NCI-H2107 (cell line): ENCODE data around the gene TEAD1.

Experiments used
- DNase-seq: peaks from one replicate; lab custom pipeline; 2025; lab: John Stamatoyannopoulos, UW

TEAD1 gene

GRCh38 chr11:12943311-12943710 lies 269.1 kb downstream of the TEAD1 start:
- no peak for DNase-seq

- no peak for DNase-seq
These were observed 270.7 kb downstream of the TEAD1 start for GRCh38 chr11:12944889-12945288.

DNA sequence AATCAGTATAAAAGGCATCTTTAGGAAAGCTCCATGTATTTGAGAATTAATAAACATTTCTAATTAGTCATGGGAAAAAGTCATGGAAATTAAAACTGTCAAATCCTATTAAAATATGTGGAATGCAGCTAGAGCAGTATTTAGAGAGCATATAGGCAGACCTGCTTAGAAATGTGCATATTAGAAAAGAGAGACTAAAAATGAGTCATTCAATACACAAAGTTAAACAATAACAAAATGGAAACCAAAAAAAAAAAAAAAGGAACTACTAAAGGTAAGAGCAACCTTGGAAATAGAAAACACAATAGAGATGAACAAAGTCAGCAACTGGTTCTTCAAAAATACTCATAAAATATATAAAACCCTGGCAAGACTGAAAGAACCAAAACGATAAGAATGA lies 275.2 kb downstream of the TEAD1 start:
- no peak for DNase-seq

GRCh38 chr11:12950670-12951069 lies 276.4 kb downstream of the TEAD1 start:
- no peak for DNase-seq

DNA sequence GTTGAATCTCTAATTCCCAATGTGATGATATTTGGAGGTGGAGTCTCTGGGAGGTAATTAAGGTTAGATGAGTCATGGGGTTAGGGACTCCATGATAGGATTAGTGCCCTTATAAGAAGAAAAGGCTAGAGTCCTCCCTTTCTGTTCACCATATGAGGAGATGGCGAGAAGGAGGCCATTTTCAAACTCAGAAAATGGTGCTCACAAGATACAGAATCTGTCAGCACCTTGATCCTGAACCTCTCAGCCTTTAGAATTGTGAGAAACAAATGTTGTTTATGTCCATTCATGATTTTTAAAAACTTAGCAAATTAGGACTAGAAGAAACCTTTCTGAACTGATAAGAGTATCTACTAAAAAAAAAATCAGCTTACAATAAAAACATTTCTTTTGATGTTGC lies 277.2 kb downstream of the TEAD1 start:
- DNase-seq, result no peak

GRCh38 chr11:12952094-12952493 lies 277.9 kb downstream of the TEAD1 start:
- no peak for DNase-seq

- no peak for DNase-seq
These were observed 284.8 kb downstream of the TEAD1 start for GRCh38 chr11:12958986-12959385.

DNA sequence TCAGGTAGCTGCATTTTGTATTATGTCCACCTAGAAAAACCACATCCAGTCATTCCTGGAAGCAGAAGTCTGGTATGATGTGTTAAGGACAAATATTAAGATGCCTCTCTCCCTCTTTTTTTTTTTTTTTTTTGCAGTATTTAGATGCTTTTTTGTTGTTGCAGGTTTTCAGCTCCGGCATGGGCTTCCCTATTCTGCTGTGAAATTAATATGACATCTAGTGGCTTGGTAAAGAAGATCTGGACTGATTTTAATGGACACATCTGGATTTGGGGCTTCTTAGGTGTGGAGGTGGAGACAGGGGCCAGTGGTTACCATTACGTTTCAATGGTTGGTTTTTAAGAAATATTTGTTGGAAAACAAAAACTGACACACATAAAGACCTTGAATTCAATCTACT lies 287.4 kb downstream of the TEAD1 start:
- no peak for DNase-seq

GRCh38 chr11:12962306-12962705 lies 288.1 kb downstream of the TEAD1 start:
- DNase-seq, result no peak

- DNase-seq, result no peak
These were observed 288.8 kb downstream of the TEAD1 start for GRCh38 chr11:12963051-12963450.

DNA sequence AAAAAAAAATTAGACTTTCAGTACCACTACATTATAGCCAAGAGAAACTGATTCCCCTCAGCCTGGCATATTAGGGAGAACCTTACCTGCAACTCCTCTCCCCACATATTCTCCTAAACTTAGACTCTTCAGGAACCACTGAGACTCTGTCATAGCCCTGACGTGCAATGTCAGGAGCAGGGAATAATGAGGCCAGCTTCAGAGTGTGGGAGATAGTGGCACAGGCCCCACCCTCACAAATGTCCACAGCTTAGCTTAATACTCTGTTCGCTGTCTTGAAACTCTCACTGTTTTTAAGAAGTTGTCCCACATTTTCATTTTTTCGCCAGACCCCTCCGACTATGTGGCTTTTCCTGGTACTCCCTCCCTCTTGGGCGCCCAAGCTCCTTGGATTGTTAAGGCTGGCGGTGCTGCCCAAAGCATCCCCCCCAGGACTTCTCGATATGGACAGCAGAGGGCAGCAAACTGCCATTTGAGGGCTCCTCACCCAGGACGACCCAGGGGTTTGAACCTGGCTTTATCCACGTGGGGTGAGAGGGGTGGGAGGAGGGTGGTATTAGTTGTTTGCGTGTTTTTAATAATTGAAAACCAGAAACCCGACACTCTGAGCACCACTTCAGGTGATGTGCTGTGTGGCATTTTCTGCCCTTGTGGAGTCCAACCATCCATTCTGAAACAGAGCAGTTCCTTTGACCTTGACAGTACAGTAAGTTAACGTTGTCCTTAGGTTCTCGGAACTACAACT lies 289.7 kb downstream of the TEAD1 start:
- peak; percentile 66 for DNase-seq

- DNase-seq, result no peak
These were observed 290.4 kb downstream of the TEAD1 start for GRCh38 chr11:12964650-12965049.

GRCh38 chr11:12966002-12966401 lies 291.8 kb downstream of the TEAD1 start:
- no peak for DNase-seq

DNA sequence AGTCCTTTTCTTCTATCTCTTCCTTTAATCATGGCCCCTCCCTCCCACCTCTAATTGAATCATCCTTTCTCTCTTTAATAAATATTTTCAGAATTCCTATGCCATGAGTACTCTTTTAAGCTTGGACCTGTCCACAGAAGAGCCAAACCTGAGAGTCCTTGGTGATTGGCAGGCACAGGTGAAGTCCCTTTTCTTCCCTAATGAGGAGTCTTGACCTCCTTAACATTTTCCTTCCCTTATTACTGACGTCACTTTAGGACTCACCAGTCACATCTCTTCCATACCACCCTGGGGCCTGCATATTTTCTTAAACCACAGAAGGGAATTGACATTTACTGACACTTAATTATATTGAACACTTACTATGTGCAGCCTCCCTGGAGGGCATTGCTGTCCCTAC lies 293.9 kb downstream of the TEAD1 start:
- DNase-seq, result no peak

- no peak for DNase-seq
These were observed 294.6 kb downstream of the TEAD1 start for GRCh38 chr11:12968826-12969225.

DNA sequence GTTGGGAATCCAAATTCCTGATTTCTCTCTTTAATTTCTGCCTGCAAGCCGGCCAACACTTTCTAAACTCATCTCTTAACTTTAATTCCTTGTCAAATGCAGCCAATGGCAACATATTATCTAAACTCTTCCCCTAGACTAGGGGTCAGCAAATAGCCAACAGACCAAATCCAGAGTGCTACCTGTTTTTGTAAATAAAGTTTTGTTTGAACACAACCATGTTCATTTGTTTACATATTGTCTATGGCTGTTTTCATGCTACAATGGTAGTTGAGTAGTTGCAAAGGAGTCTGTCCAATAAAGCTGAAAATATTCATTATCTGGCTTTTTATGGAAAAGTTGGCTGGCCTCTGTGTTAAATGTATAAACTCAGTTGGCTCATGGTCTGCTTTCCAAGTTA lies 297.7 kb downstream of the TEAD1 start:
- no peak for DNase-seq

DNA sequence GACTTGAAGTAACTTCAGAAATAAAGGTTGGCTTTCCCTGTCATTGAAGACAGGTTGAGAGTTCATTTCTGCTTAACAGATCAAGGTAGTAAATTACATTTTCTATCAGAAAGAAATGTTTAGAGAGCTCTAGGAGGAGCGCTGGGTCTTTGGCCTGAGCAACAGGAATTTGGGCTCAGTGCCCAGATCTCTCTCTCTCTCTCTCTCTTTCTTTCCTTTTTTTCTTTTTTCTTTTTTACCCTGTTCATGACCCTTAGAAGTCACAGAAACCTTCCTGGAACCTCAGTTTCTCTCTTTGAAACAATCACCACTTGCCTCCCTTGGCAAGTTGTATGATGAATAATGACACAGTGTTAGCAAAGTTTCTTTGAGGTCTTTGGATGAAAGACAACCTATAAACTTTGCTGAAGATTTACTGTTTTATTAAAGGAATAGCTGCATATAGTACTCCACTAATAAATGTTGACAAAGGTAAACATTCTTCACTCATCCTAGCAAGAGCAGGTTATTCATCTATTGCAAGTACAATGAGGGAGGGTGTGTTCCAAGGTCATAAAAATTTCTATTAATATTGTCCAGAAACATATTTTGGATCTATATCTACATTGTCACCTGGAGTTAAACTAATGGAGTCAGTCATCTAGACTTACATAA lies 299.4 kb downstream of the TEAD1 start:
- no peak for DNase-seq

GRCh38 chr11:12975195-12975594 lies 301.0 kb downstream of the TEAD1 start:
- DNase-seq, result no peak

DNA sequence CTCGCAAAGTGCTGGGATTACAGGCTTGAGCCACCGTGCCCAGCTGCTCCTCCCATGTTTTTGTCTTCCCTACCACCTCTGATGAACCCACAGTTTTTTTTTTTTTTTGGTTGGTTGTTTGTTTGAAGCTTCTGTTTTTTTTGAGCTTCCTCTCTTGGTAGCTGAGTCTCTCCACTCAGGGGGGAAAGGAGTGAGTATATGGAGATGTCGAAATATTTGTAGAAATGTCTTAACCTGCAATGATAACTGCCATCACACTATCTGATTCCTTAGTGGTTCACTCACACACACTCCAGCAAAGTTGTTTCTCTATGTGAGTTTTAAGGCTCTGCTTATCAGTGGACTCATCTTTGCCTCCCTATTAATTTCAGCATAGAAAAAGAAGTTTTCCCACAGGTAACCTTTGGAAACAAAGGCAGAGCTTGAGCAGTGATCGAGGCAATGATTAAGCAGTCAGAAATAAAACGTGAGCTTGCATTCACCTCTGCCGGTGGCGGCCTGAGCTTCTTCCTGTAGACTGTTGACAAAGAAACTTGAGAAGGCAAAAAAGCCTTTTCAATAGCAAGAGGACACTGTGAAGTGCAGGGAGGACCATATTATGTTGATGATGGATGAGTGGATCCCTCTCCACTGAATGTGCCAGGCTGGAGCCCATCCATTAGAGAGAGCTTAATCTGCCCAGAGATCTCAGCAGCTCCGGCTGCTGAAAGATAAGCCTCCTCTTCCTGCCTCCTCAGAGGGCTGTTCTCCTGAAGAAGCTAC lies 305.9 kb downstream of the TEAD1 start:
- DNase-seq, result peak; percentile 60

DNA sequence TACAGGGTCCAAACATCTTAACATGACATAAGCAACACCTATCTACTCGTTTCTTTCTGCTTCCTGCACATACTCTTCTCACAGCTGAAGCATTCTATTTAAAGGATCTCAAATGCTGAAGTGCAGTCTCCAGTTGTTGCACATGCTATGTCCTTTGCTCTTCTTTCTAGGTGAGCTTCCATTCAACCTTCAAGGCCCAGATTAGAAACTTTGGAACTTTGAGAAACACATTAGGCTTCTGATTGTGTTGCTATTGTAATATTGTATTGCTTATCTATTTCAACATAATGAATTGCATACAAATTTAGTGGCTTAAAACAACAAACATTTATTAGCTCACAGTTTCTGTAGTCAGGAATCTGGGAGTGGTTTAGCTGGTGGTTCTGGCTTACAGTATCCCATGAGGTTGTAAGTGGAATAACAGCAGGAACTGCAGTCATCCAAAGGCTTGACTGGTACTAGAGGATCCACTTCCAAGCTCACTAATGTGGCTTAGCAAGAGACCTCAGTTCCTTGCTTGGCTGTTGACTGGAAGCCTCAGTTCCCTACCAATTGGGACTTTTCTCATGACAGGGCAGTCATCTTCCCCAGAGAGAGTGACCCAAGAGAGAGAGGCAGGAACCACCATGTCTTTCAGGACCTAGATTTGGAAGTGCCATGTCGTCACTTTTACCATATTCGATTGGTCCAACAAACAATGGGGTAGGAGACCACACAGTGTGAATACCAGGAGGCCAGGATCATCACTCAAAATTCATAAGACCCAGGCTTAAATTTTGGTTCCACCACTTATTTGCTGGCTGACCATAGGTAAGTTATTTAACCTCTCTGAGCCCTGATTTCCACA lies 307.7 kb downstream of the TEAD1 start:
- no peak for DNase-seq

DNA sequence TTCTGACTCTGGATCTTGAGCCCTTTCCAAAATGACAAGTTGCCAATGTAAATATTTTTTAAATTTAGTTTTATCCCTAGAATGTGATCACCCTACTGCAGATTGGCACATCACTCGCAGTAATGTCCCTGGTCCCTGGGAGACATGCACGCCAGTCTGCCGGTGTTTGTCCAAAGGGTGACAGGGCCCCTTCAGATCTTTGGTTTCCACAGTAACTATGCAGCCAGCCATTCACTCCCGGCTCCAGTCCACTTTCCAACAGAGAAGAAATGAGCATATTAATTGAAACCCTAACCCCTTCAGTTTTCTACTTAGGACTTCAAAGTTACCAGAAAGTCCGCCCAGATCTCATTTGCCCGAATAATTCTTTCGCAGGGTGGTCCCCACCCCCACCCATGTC lies 309.1 kb downstream of the TEAD1 start:
- no peak for DNase-seq

DNA sequence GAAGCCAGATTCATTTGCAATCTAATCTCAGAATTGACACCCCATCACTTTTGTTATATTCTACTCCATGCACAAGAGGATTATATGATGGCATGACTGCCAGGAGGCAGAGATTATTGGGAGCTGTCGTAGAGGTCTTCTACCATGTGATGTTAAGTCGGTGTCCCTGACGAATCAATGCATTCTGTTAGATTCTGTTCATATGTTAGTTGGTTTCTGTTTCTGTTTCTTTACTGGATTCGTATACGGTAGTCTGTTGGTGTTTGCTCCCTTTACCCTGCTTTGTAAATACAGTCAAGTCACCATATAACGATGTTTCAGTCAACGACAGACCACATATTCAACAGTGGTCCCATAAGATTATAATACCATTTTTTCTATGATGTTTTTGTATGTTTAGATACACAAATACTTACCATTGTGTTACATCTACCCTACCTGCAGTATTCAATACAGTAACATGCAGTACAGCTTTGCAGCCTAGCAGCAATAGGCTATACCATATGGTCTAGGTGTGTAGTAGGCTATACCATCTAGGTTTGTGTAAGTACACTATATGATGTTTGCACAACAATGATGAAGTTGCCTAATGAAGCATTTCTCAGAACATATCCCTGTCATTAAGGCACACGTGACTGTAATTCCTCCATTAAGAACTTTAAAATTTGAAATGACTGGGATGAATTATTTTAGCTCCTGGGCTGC lies 312.1 kb downstream of the TEAD1 start:
- DNase-seq, result no peak
